ENCODE results near the gene STXBP4. TPM values are rescaled to one million over a fixed set of nuclear protein-coding genes. Genes with fewer than 3 reads are reported as not detected.

The STXBP4 gene
- total RNA-seq, 1 donor from 2014 or later = 5.1 TPM

- H3K4me3 ChIP-seq (ENCODE audit: low read depth, low read length) = no peak overlapping the region
- no peak for DNase-seq (ENCODE audit: low read depth)
- TF ChIP-seq CTCF (conservative IDR thresholded peaks at IDR 0.05; ENCODE audit: low read depth, low read length) = no peak
Measured at GRCh38 chr17:55219934-55220333, 251.4 kb downstream of the STXBP4 start.

Other genes with a start within 250 kb of the STXBP4 start
- gene TOM1L1, start 67.9 kb upstream of the STXBP4 start, total RNA-seq = 71.4 and 81.2 TPM in 2 replicates
- gene COX11, start 111 bp upstream of the STXBP4 start, total RNA-seq = 39.3 and 100 TPM in 2 replicates